Endothelial cell of umbilical vein (primary cell): Measurements from ENCODE around the gene LTF. TPM values are rescaled to one million over a fixed set of nuclear protein-coding genes. Genes with fewer than 3 reads are reported as not detected.
A peak's percentile ranks its signal among the peaks of the same experiment; 100 is the strongest.

Source experiments
- BruUV-seq: library from RNA; stranded (reverse); fragments of 400-500 nt; replicated peaks from 2 replicates; lab custom pipeline; 2021; lab: Mats Ljungman, UMichigan
- CTCF ChIA-PET: fragments of 300-600, 350-600 bp; sonication (Branson Sonifier 250); formaldehyde crosslinking; loops from one replicate; lab custom pipeline; 2021; ENCODE audit warnings: antibody characterized with exemption, inconsistent platforms; lab: Charles Lee
- POLR2A ChIA-PET: fragments of 300-600, 350-600 bp; sonication (Branson Sonifier 250); formaldehyde crosslinking; loops from one replicate; lab custom pipeline; 2021; ENCODE audit warnings: antibody characterized with exemption, inconsistent platforms; lab: Charles Lee
- DNase-seq: peaks from one replicate; pipeline ENCODE4 v3.0.0-alpha.2; 2011; ENCODE audit warnings: low read depth, low spot score
- FAIRE-seq: peaks from 2 replicates; lab custom pipeline; 2011; peaks lifted over from hg19 to GRCh38; lab: Jason Lieb, UNC
- H2AFZ ChIP-seq: 2 replicates; pipeline ENCODE4 v1.6.0; 2012; ENCODE audit warnings: low read depth, low read length, control low read depth, inconsistent platforms
- H3K27ac ChIP-seq: 2 replicates; pipeline ENCODE4 v1.5.1; 2011; ENCODE audit warnings: low read depth, mild to moderate bottlenecking, control low read depth, low read length, moderate library complexity; ENCODE audit not compliant: insufficient read depth
- H3K27me3 ChIP-seq, 2 experiments: 2 replicates each; pipeline versions ENCODE4 v1.6.0 to v1.6.1; 2011; ENCODE audit warnings: low read length in 2 of 2, mixed read lengths in 1 of 2; ENCODE audit not compliant: control insufficient read depth in 2 of 2, insufficient read depth in 2 of 2
- H3K36me3 ChIP-seq, 2 experiments: 2 replicates in 1 of 2; 3 replicates in 1 of 2; pipeline ENCODE4 v1.5.1; 2011; ENCODE audit warnings: low read length in 2 of 2, mild to moderate bottlenecking in 1 of 2, moderate library complexity in 1 of 2; ENCODE audit not compliant: control insufficient read depth in 2 of 2, insufficient read depth in 2 of 2; ENCODE audit errors: extremely low read depth in 1 of 2
- H3K4me1 ChIP-seq: 3 replicates; pipeline ENCODE4 v1.5.1; 2011; ENCODE audit warnings: mild to moderate bottlenecking, low read length; ENCODE audit not compliant: control insufficient read depth, insufficient read depth; ENCODE audit errors: extremely low read depth
- H3K4me2 ChIP-seq: 2 replicates; pipeline ENCODE4 v1.6.1; 2011; ENCODE audit warnings: low read length, control low read depth, mixed read lengths; ENCODE audit not compliant: insufficient read depth
- H3K4me3 ChIP-seq, 3 experiments: fragments of 200-600 bp in 1 of 3; sonication (generic), shearing (Covaris generic) in 1 of 3; replicated peaks in 1 of 3; 2 replicates each; pipeline ENCODE4 v1.5.1; 2011 to 2016; ENCODE audit warnings: control low read depth in 3 of 3, low read length in 3 of 3, mild to moderate bottlenecking in 2 of 3, inconsistent platforms in 1 of 3, low read depth in 1 of 3, moderate library complexity in 1 of 3; ENCODE audit not compliant: insufficient read depth in 1 of 3
- H3K79me2 ChIP-seq: 2 replicates; pipeline ENCODE4 v1.6.0; 2012; ENCODE audit warnings: low read length, inconsistent platforms; ENCODE audit not compliant: control insufficient read depth, insufficient read depth
- H3K9ac ChIP-seq: replicated peaks from 2 replicates; pipeline ENCODE3; 2011; ENCODE audit warnings: low read length, control low read depth; ENCODE audit not compliant: insufficient read depth; ENCODE audit errors: extremely low read depth
- H3K9me1 ChIP-seq: replicated peaks from 3 replicates; pipeline ENCODE4 v1.6.0; 2011; ENCODE audit warnings: mild to moderate bottlenecking, low read length; ENCODE audit not compliant: control insufficient read depth, insufficient read depth; ENCODE audit errors: extremely low read depth
- H3K9me3 ChIP-seq: replicated peaks from 2 replicates; pipeline ENCODE4 v1.5.1; 2012; ENCODE audit warnings: low read length, inconsistent platforms; ENCODE audit not compliant: control insufficient read depth, insufficient read depth
- H4K20me1 ChIP-seq: replicated peaks from 2 replicates; pipeline ENCODE3; 2011; ENCODE audit warnings: mild to moderate bottlenecking, low read length; ENCODE audit not compliant: control insufficient read depth, insufficient read depth; ENCODE audit errors: extremely low read depth
- EZH2 ChIP-seq: IDR thresholded peaks from 2 replicates; pipeline ENCODE4 v1.6.1; 2012; ENCODE audit warnings: borderline replicate concordance, low read depth, mild to moderate bottlenecking, moderate library complexity, low read length, inconsistent platforms; ENCODE audit not compliant: severe bottlenecking
- JUN ChIP-seq: IDR thresholded peaks from 2 replicates; pipeline ENCODE4 v1.6.1; 2011; ENCODE audit warnings: borderline replicate concordance, low read depth; ENCODE audit not compliant: insufficient read length, insufficient read depth
- MYC ChIP-seq: IDR thresholded peaks from one replicate; pipeline ENCODE4 v1.6.1; 2011; ENCODE audit warnings: mild to moderate bottlenecking, low read depth, low read length
- POLR2A ChIP-seq: IDR thresholded peaks from 2 replicates; pipeline ENCODE4 v1.6.1; 2012; ENCODE audit warnings: low read depth, mild to moderate bottlenecking, control low read depth, low read length
- POLR2AphosphoS5 ChIP-seq: IDR thresholded peaks from 2 replicates; pipeline ENCODE4 v1.6.1; 2012; ENCODE audit warnings: low read depth, mild to moderate bottlenecking, control low read depth, low read length, moderate library complexity; ENCODE audit not compliant: insufficient read depth
- dilution Hi-C: fragments of 300-500 bp; cut with MboI; formaldehyde crosslinking; loops from one replicate; pipeline ENCODE4 v1.15.0; 2019; ENCODE audit warnings: low sequenced_read_pairs; ENCODE audit not compliant: extremely low pct_ligation_motif_present
- intact Hi-C: fragments of 100-400 bp; cut with micrococcal nuclease; formaldehyde crosslinking; loops from one replicate; pipeline ENCODE4 v1.10.0; 2022
- polyA plus RNA-seq, 4 experiments: library from polyadenylated mRNA; depleted of rRNA in 3 of 4; stranded (reverse) in 3 of 4; unstranded in 1 of 4; fragments of >200 nt; gene quantifications; 2 replicates each; pipeline versions ENCODE4 v1.2.1 to v1.2.3, GENCODE V29; 2011 to 2012; ENCODE audit warnings: missing spikeins in 1 of 4
- total RNA-seq: library from RNA; stranded (reverse); gene quantifications from 2 replicates; pipeline ENCODE4 v1.2.3, GENCODE V29; 2021
- TF ChIP-seq, protein P1 (sequence below), 2 donors: IDR thresholded peaks; 1 replicate in 1 of 2; 2 replicates in 1 of 2; pipeline ENCODE4 v1.5.1; 2011; ENCODE audit warnings: low read length in 2 of 2, mild to moderate bottlenecking in 2 of 2, moderate library complexity in 2 of 2, control low read depth in 1 of 2, inconsistent platforms in 1 of 2, low read depth in 1 of 2; ENCODE audit not compliant: insufficient read depth in 1 of 2; ENCODE audit errors: extremely low read depth in 1 of 2

Gene LTF
- total and polyA plus RNA-seq, 2 donors (not counting 3 experiments of a cell fraction or from before 2014, with no cell fraction given) = not detected

DNA sequence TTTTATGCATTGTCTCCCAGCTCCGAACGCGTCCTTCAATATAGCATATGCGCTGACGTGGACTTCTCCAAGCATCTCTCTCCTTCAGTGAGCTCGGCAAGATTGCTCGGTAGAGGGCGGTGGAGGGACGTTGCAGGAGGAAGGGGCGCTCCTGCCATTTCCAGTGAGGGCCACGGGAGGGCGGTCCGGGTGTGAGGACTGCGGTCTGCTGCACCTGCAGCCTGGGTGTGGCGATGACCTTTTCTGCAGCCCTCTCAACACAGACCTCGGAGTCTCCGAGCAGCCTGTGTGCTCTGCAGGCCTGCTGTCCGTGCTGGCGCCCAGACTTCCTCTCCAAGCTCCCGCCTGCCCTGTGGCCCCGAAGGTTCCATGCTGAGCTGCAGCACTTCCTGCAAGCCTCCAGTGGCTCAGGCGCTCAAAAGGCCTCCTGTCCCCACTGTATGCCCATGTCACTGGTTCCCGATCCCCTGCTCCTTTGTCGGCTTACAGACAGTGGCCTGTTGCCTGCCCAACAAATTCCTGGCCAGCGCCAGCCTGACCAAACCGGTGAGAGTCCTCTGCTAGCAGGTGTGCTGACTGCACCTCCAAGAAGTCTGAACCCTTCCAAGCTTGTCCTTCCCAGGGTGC is 24.1 kb upstream of the LTF start:
- intact Hi-C loops (loop anchor here (1.0 to 10.0 kb wide), 3 partner anchors 69 to 406 kb away; no protein-coding TSS in a partner anchor), dilution Hi-C loops (no loop called here)
- Histone ChIP-seq H3K9me1 (no peaks in the 10 kb centered on the region), H3K4me3 (no peak overlapping the region), H3K27ac (no peak overlapping the region), H3K27me3 (peaks cover 2 to 7% of the 10 kb centered on the region in 2 experiments), H4K20me1 (no peaks in the 10 kb centered on the region), H3K36me3 (no peaks in the 10 kb centered on the region), H3K9me3 (no peaks in the 10 kb centered on the region), H3K4me1 (peaks cover 2% of the 10 kb centered on the region), H2AFZ (peak overlapping the region; percentile 20), H3K9ac (no peak overlapping the region), H3K79me2 (no peaks in the 10 kb centered on the region), H3K4me2 (no peak overlapping the region)
- TF ChIP-seq MYC (peak; percentile 8), POLR2AphosphoS5 (no peak)
- TF ChIP-seq, protein P1, sequence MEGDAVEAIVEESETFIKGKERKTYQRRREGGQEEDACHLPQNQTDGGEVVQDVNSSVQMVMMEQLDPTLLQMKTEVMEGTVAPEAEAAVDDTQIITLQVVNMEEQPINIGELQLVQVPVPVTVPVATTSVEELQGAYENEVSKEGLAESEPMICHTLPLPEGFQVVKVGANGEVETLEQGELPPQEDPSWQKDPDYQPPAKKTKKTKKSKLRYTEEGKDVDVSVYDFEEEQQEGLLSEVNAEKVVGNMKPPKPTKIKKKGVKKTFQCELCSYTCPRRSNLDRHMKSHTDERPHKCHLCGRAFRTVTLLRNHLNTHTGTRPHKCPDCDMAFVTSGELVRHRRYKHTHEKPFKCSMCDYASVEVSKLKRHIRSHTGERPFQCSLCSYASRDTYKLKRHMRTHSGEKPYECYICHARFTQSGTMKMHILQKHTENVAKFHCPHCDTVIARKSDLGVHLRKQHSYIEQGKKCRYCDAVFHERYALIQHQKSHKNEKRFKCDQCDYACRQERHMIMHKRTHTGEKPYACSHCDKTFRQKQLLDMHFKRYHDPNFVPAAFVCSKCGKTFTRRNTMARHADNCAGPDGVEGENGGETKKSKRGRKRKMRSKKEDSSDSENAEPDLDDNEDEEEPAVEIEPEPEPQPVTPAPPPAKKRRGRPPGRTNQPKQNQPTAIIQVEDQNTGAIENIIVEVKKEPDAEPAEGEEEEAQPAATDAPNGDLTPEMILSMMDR (IDR thresholded peaks at IDR 0.05; ENCODE audit: extremely low read depth in 1 of 2, insufficient read depth in 1 of 2, low read depth in 1 of 2, low read length in 2 of 2) = peak; percentile 99 to 100
- ChIA-PET POLR2A (interaction anchor here (0.6 to 1.9 kb wide), 2 partner anchors 70 to 140 kb away, joined by 5 to 10 read pairs; no protein-coding TSS in a partner anchor), CTCF (interaction anchor here (0.6 to 4.9 kb wide), 57 partner anchors 9 to 550 kb away, joined by 3 to 260 read pairs (median 8); partner anchors contain the start of genes ALS2CL, LRRC2 and RTP3)
- FAIRE-seq (peak; percentile 84), DNase-seq (peak; percentile 84)
- no TSS peak for BruUV-seq

DNA sequence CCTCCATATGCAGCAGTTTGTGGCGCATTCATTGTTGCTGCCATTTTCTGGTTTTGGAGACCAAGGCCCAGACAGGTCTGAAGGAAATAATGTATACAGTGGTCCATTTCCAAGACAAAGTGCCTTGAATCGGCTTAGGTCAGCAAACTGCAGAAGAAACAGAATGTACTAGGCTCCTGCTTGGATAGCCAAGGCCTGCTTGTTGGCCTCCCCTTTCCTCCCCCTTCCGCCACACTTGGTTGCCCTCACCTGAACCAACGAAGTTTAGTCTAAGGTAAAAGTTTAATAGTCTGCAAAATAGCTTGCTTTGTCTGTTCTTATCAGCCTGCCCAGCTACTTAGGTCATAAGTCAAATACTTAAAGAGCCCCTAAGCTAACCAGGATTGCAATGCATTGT is 21.1 kb upstream of the LTF start:
- H3K4me3 ChIP-seq = no peak overlapping the region
- intact Hi-C loops (loop anchor here (10.0 kb wide), 1 partner anchor 409 kb away; no protein-coding TSS in a partner anchor), dilution Hi-C loops (no loop called here)
- H3K4me2 ChIP-seq = no peak overlapping the region
- no peaks in the 10 kb centered on the region for H4K20me1 ChIP-seq
- FAIRE-seq = no peak
- ChIA-PET CTCF (interaction anchor here (2.0 to 3.2 kb wide), 2 partner anchors 72 to 144 kb away, joined by 10 to 17 read pairs; no protein-coding TSS in a partner anchor), POLR2A (interaction anchor here (0.6 kb wide), 1 partner anchor 20 kb away, joined by 3 read pairs; no protein-coding TSS in a partner anchor)
- TF ChIP-seq JUN (no peak), EZH2 (no peak), POLR2A (no peak)
- TF ChIP-seq, protein P1 (IDR thresholded peaks at IDR 0.05; ENCODE audit: extremely low read depth in 1 of 2, insufficient read depth in 1 of 2, low read depth in 1 of 2, low read length in 2 of 2) = no peak
- no peak overlapping the region for H3K27ac ChIP-seq
- peaks cover 2 to 6% of the 10 kb centered on the region in 2 experiments for H3K27me3 ChIP-seq
- no peak overlapping the region for H3K9ac ChIP-seq
- H3K9me3 ChIP-seq = no peaks in the 10 kb centered on the region
- no peaks in the 10 kb centered on the region for H3K36me3 ChIP-seq
- no peaks in the 10 kb centered on the region for H3K9me1 ChIP-seq
- H3K4me1 ChIP-seq = peaks cover 2% of the 10 kb centered on the region
- DNase-seq = no peak
- BruUV-seq = no TSS peak
- H3K79me2 ChIP-seq = no peaks in the 10 kb centered on the region
- H2AFZ ChIP-seq = no peak overlapping the region
